ENCODE measurements around the gene MAMDC4. TPM values are rescaled to one million over a fixed set of nuclear protein-coding genes. Genes with fewer than 3 reads are reported as not detected.
A peak's percentile ranks its signal among the peaks of the same experiment; 100 is the strongest.

The MAMDC4 gene
- total and polyA plus RNA-seq, 2 experiments from 2014 or later, result 1.7 to 6.8 TPM

DNA sequence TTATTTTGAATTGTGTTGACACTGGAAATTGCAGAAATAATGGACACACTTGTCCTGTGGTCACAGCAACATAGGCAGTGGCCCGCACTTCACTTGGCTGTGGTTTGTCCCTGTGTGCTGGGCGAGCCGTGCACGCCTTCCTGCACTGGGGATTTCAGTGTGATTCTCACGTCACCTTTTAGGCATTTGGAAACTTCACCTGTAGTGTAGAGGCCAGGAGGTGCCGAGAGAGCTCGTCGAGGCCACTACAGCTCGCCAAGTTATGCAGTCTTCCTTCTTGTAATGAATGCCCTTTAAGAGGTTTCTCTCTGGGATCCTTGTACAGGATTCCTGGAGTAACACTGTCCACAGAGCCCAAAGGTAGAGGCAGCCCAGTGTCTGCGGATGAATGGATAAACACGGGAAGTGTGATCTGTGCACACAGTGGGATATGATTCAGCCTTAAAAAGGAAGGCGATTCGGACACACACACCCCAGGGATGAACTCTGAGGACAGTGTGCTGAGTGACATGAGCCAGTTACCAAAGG, 48.9 kb downstream of the MAMDC4 start (continued):
- TF ChIP-seq ZNF462 (CRISPR knock-in tag; IDR thresholded peaks at IDR 0.05), result no peak
- no peak for TF ChIP-seq ZNF331 (CRISPR knock-in tag; IDR thresholded peaks at IDR 0.05; ENCODE audit: low read depth)
- TF ChIP-seq ZNF114 (CRISPR knock-in tag; IDR thresholded peaks at IDR 0.05), result no peak
- TF ChIP-seq POLR2AphosphoS5 (IDR thresholded peaks at IDR 0.05; ENCODE audit: low read depth), result no peak

DNA sequence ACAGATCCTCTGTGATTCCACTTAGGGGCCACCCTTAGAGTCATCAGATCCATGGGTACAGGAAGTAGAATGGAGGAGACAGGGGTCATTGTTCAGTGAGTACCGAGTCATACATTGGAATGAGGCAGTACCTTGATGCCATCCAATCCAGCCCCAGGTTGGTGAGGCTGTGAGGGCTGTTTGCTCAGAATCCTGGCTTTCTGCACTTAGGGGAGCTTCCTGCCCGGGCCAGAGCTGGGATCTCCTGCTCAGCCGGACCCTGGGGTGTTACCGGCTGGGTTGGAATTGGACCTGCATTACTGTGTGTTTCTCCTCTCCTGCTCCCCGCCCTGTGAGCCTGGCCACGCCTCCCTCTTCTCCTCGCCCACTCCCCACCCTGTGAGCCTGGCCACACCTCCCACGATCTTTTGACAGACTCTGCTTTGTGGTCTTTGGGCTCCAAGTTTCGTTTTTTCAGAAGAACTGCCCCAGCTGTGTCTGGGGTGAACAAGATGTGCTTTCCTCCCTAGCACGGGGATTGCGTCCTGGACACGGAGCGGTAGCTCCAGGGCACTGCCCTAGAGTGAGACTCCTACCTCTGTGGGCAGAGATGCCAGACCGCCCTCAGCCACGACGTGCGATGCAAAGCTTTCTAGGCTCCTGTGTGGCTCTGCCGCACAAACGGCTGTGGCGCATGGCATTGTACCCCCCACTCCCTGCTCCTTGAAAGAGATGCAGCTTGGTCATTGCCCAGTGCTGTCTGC, 49.5 kb downstream of the MAMDC4 start:
- ATAC-seq (peak; percentile 60), DNase-seq (ENCODE audit: low spot score) (no peak)
- Mint-ChIP-seq H3K36me3 (ENCODE audit: low read depth) (peaks cover 62% of the 10 kb centered on the region), H3K9me3 (no peaks in the 10 kb centered on the region), H3K4me3 (no peak overlapping the region), H3K27ac (peak overlapping the region; percentile 56; the same call in 1 of the 2 replicates), H3K4me1 (0 out of 3 replicates have a peak, but pooled peaks cover 2% of the 10 kb centered on the region), H3K27me3 (ENCODE audit: insufficient read depth, low read depth, poor library complexity) (peaks cover 3% of the 10 kb centered on the region)
- Histone ChIP-seq H2AFZ (no peak overlapping the region), H3K4me1 (ENCODE audit: insufficient read depth) (no peaks in the 10 kb centered on the region), H3K36me3 (ENCODE audit: insufficient read depth) (peaks cover 28% of the 10 kb centered on the region), H3F3A (replicated peaks; ENCODE audit: low read depth) (0 out of 2 replicates have a peak, but pooled peaks cover 9% of the 10 kb centered on the region), H3K9me2 (ENCODE audit: insufficient read depth) (no peaks in the 10 kb centered on the region), H3K27ac (ENCODE audit: low read depth) (no peak overlapping the region), H4K20me1 (replicated peaks; ENCODE audit: insufficient read depth) (peaks cover 19% of the 10 kb centered on the region), H3K27me3 (ENCODE audit: insufficient read depth) (no peaks in the 10 kb centered on the region), H3K4me2 (no peak overlapping the region), H3K4me3 (no peak overlapping the region), H3K79me2 (replicated peaks; ENCODE audit: insufficient read depth) (peaks cover 19% of the 10 kb centered on the region)
- TF ChIP-seq, protein P1, sequence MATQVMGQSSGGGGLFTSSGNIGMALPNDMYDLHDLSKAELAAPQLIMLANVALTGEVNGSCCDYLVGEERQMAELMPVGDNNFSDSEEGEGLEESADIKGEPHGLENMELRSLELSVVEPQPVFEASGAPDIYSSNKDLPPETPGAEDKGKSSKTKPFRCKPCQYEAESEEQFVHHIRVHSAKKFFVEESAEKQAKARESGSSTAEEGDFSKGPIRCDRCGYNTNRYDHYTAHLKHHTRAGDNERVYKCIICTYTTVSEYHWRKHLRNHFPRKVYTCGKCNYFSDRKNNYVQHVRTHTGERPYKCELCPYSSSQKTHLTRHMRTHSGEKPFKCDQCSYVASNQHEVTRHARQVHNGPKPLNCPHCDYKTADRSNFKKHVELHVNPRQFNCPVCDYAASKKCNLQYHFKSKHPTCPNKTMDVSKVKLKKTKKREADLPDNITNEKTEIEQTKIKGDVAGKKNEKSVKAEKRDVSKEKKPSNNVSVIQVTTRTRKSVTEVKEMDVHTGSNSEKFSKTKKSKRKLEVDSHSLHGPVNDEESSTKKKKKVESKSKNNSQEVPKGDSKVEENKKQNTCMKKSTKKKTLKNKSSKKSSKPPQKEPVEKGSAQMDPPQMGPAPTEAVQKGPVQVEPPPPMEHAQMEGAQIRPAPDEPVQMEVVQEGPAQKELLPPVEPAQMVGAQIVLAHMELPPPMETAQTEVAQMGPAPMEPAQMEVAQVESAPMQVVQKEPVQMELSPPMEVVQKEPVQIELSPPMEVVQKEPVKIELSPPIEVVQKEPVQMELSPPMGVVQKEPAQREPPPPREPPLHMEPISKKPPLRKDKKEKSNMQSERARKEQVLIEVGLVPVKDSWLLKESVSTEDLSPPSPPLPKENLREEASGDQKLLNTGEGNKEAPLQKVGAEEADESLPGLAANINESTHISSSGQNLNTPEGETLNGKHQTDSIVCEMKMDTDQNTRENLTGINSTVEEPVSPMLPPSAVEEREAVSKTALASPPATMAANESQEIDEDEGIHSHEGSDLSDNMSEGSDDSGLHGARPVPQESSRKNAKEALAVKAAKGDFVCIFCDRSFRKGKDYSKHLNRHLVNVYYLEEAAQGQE (IDR thresholded peaks at IDR 0.05; ENCODE audit: unreplicated experiment), result no peak
- no peak for TF ChIP-seq STAT1 (IDR thresholded peaks at IDR 0.05; ENCODE audit: unreplicated experiment)
- TF ChIP-seq CTCF (conservative IDR thresholded peaks at IDR 0.05; ENCODE audit: low read depth in 2 of 2), result no peak
- no peak for TF ChIP-seq EZH2 (IDR thresholded peaks at IDR 0.05; ENCODE audit: low read depth, unreplicated experiment)

Data from GM23338 (cell line).